H1 (cell line): Measurements from ENCODE around the gene CWC27. TPM values are rescaled to one million over a fixed set of nuclear protein-coding genes. Genes with fewer than 3 reads are reported as not detected.

Source experiments
- EGR1 ChIP-seq: IDR thresholded peaks from 2 replicates; pipeline ENCODE4 v1.6.1; 2011; ENCODE audit warnings: low read depth, low read length, borderline replicate concordance
- NANOG ChIP-seq: IDR thresholded peaks from 2 replicates; pipeline ENCODE4 v1.6.1; 2011; ENCODE audit warnings: low read length, low read depth, mild to moderate bottlenecking, inconsistent platforms; ENCODE audit not compliant: insufficient read depth, poor library complexity, severe bottlenecking
- SIN3A ChIP-seq, 2 experiments: IDR thresholded peaks in 1 of 2; conservative IDR thresholded peaks in 1 of 2; 2 replicates each; pipeline ENCODE4 v1.6.1; 2011 to 2012; ENCODE audit warnings: low read length in 2 of 2, improper control_type of control experiment in 1 of 2, low read depth in 1 of 2, mild to moderate bottlenecking in 1 of 2
- polyA plus RNA-seq, 7 experiments: library from polyadenylated mRNA; depleted of rRNA in 3 of 7; stranded (reverse) in 5 of 7; unstranded in 2 of 7; fragments of >200 nt in 5 of 7; fragments of 200-250 nt in 2 of 7; gene quantifications; 1 replicate in 5 of 7; 2 replicates in 1 of 7; 4 replicates in 1 of 7; pipeline versions ENCODE4 v1.2.1 to v1.2.3, GENCODE V29; 2011 to 2013; ENCODE audit warnings: missing spikeins in 2 of 7, mixed read lengths in 2 of 7
- total RNA-seq: library from RNA; stranded (reverse); fragmentation: NEBNext Ultra II Directional; extraction: Animal tissue kit (Norgen Biotek cat#: 25700); gene quantifications from 2 replicates; pipeline ENCODE4 v1.2.1, GENCODE V29; 2021
- TF ChIP-seq, protein P1 (sequence below): IDR thresholded peaks from 2 replicates; pipeline ENCODE4 v1.6.1; 2011; ENCODE audit warnings: low read length, improper control_type of control experiment

The CWC27 gene
- total and polyA plus RNA-seq, 2 of the 8 experiments (the other 6 are each of a cell fraction or from before 2014, with no cell fraction given), result 24.9 to 43.4 TPM

DNA sequence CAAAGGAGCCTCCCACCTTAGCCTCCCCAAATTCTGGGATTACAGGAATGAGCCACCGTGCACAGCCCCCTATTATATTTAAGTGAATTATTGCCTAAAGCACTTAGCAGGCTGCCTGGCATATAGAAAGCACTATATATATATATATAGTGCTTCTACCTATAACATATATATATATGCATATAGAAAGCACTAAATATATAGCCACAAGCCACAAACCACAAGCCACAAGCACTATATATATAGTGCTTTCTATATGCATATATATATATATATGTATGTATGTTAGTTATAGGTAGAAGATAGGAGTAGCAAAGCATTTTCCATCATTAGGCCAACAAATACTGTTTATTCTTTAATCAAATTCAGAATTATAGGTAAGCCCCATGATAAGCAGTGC is 185.8 kb downstream of the CWC27 start (continued):
- TF ChIP-seq SIN3A (conservative IDR thresholded peaks at IDR 0.05 in 1 of 2, IDR thresholded peaks at IDR 0.05 in 1 of 2; ENCODE audit: low read depth in 1 of 2, low read length in 2 of 2) (no peak), NANOG (no peak), EGR1 (no peak)
- TF ChIP-seq, protein P1, sequence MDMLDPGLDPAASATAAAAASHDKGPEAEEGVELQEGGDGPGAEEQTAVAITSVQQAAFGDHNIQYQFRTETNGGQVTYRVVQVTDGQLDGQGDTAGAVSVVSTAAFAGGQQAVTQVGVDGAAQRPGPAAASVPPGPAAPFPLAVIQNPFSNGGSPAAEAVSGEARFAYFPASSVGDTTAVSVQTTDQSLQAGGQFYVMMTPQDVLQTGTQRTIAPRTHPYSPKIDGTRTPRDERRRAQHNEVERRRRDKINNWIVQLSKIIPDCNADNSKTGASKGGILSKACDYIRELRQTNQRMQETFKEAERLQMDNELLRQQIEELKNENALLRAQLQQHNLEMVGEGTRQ, result no peak
